Sciatic nerve (tissue), 2 donors: ENCODE measurements around the gene GPR37L1. TPM values are rescaled to one million over a fixed set of nuclear protein-coding genes. Genes with fewer than 3 reads are reported as not detected.

Experiments
- ATAC-seq: fragments of 200-7000 bp; cut with Tn5 transposase; one replicate; pipeline ENCODE4 v1.9.1; 2020; ENCODE audit warnings: mild to moderate bottlenecking, moderate library complexity
- DNase-seq: peaks from one replicate; pipeline ENCODE4 v3.0.0-alpha.2; 2020; ENCODE audit warnings: low spot score
- intact Hi-C: fragments of 100-400 bp; cut with DNase I; formaldehyde crosslinking; loops from one replicate; pipeline ENCODE4 v1.14.2; 2022
- total RNA-seq: library from RNA; stranded (reverse); fragmentation: NEBNext Ultra II Directional; extraction: Animal tissue kit (Norgen Biotek cat#: 25700); gene quantifications from one replicate; pipeline ENCODE4 v1.2.1, GENCODE V29; 2021
- donor health status: DM: no; HTN: no; CAD: no.
- donor health status: DM: no; HTN: no; CAD: no.

GPR37L1 gene
- total RNA-seq, 1 donor from 2014 or later, result 33.3 TPM

DNA sequence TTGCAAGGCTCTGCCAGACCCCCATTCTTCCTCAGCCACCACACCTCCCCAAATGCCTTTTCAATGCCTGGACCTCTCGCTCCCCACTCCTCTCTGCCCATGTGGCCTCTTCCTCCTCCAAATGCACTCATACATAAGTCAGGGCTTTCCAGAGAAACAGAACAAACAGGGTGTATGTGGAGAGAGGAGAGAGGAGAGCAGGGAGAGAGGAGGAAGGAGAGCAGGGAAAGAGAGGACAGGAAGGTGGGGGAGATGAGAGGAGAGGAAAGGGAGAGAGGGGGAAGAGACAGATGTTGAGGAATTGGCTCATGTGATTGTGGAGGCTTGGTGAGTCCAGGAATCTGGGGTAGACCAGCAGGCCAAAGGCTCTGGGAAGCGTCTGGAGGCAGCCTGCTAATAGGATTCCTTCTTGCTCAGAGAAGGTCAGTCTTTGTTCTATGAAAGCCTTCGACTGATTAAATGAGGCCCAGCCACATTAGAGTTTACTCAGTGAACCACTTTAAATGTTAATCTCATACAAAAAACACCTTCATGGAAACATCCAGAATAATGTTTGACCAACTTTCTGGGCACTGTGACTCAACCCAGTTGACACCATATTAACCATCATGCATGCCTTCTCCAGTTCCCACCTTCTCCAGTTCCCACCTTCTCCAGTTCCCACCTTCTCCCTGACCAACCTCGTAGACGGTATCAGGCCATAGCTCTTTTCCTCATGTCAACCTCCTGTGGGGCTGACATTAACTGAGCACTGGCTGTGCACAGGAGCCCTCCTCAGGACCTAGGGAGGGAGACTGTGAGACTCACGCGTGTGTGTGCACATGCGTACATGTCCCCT lies 59.5 kb downstream of the GPR37L1 start:
- DNase-seq (no peak), ATAC-seq (no peak)

More for the DNA sequence above, 59.5 kb downstream of the GPR37L1 start:
- intact Hi-C loops, result loop anchor here (10.0 kb wide), 1 partner anchor 533 kb away; the partner anchor contains the start of gene SYT2

Other genes starting within 250 kb of the GPR37L1 start
- 37.7 TPM for gene SHISA4, start 234.0 kb upstream of the GPR37L1 start, total RNA-seq
- 41.6 TPM for gene LMOD1, start 176.4 kb upstream of the GPR37L1 start, total RNA-seq
- gene TIMM17A, start 167.4 kb upstream of the GPR37L1 start, total RNA-seq, result 28.7 TPM
- gene RNPEP, start 140.3 kb upstream of the GPR37L1 start, total RNA-seq, result 42.8 TPM
- 6.4 TPM for gene ELF3, start 112.3 kb upstream of the GPR37L1 start, total RNA-seq
- gene ARL8A, start 21.8 kb downstream of the GPR37L1 start, total RNA-seq, result 112 TPM
- gene PTPN7, start 37.7 kb downstream of the GPR37L1 start, total RNA-seq, result 2.5 TPM
- 0.53 TPM for gene LGR6, start 70.9 kb downstream of the GPR37L1 start, total RNA-seq
- 0.45 TPM for gene UBE2T, start 219.0 kb downstream of the GPR37L1 start, total RNA-seq
- gene PPP1R12B, start 225.8 kb downstream of the GPR37L1 start, total RNA-seq, result 271 TPM